ENCODE measurements around the gene PRRC2B. TPM values are rescaled to one million over a fixed set of nuclear protein-coding genes. Genes with fewer than 3 reads are reported as not detected.
A peak's percentile ranks its signal among the peaks of the same experiment; 100 is the strongest.
"Not testable (repeated sequence)": the region's sequence is repeated elsewhere in the genome, so short reads cannot be mapped to it uniquely, and the experiment has no call there.

The PRRC2B gene
- total RNA-seq, 2 donors from 2014 or later, result 94.7 to 197 TPM

DNA sequence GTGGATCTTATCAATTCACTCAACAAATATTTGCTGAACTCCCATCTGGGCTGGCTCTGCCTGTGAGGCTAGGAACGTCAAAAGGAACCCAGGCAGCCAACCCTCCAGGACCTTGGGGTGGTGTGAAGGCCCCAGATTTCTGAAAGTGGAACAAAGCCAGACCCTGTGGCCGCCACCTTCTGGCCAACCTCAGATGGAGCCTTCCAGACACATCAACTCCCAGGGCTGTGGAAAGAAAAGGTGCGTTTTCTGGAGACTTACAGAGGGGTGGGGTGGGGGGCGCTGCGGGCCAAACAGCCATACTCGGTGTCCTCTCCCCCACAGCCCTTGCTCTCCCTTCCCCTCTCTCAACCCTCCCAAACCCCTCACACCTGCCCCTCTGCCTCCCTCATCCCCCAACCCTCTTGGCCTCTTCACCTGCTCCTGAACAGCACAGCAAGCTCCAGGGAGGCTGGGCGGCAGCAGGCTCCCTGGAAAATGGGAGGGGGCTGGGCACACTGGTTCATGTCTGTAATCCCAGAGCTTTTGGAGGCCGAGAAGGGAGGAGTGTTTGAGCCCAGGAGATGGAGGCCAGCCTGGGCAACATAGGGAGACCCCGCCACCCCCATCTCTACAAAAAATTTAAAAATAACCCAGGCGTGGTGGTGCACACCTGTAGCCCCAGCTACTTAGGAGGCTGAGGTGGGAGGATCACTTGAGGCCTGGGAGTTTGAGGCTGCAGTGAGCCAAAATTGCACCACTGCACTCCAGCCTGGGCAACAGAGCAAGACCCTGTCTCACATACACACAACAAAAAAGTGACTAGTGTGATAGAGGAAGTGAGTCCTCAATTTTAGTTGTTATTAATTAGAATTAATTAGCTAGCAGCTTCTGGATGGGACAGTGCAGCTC is 45.0 kb upstream of the PRRC2B start:
- no peak for DNase-seq (ENCODE audit: low spot score)
- no peaks in the 10 kb centered on the region for H3K9me3 ChIP-seq
- H3K36me3 ChIP-seq, result no peaks in the 10 kb centered on the region
- H3K27me3 ChIP-seq (replicated peaks; ENCODE audit: insufficient read depth), result no peaks in the 10 kb centered on the region
- TF ChIP-seq, protein P1, sequence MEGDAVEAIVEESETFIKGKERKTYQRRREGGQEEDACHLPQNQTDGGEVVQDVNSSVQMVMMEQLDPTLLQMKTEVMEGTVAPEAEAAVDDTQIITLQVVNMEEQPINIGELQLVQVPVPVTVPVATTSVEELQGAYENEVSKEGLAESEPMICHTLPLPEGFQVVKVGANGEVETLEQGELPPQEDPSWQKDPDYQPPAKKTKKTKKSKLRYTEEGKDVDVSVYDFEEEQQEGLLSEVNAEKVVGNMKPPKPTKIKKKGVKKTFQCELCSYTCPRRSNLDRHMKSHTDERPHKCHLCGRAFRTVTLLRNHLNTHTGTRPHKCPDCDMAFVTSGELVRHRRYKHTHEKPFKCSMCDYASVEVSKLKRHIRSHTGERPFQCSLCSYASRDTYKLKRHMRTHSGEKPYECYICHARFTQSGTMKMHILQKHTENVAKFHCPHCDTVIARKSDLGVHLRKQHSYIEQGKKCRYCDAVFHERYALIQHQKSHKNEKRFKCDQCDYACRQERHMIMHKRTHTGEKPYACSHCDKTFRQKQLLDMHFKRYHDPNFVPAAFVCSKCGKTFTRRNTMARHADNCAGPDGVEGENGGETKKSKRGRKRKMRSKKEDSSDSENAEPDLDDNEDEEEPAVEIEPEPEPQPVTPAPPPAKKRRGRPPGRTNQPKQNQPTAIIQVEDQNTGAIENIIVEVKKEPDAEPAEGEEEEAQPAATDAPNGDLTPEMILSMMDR (IDR thresholded peaks at IDR 0.05), result no peak
- no peak for TF ChIP-seq POLR2AphosphoS5 (IDR thresholded peaks at IDR 0.05)
- TF ChIP-seq POLR2A (IDR thresholded peaks at IDR 0.05), result no peak
- 78% methylated on average over 10 of the region's 10 CpGs for WGBS
- intact Hi-C loops (cut with DNase I), result loop anchor here (5.0 kb wide), 1 partner anchor 393 kb away; the partner anchor contains the start of gene RAPGEF1
- no peak overlapping the region for H3K4me3 ChIP-seq
- H3K4me1 ChIP-seq (replicated peaks), result no peaks in the 10 kb centered on the region
- H3K27ac ChIP-seq, result no peak overlapping the region

DNA sequence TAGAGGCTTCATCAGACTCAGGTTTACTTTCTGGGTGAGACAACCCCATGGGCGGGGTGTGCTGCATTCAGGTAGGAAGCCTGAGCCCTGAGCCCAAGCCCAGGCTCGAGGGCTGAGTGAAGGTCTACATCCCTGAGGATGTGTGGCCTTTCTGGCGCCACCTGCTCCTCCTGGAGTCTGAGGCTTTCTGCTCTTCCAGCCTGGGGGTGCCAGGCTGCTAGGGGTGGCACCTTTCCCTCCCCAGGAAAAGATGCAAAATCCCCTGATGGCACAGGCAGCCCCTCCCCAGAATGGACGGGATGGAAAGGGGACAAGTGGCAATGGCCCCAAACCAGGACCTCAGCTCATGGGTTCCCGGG is 44.4 kb upstream of the PRRC2B start:
- Histone ChIP-seq H3K27ac (no peak overlapping the region), H3K4me3 (peak overlapping the region in 1 of 2 donors; percentile 27), H3K36me3 (no peaks in the 10 kb centered on the region), H3K4me1 (replicated peaks) (no peaks in the 10 kb centered on the region), H3K27me3 (replicated peaks; ENCODE audit: insufficient read depth) (no peaks in the 10 kb centered on the region), H3K9me3 (no peaks in the 10 kb centered on the region)
- intact Hi-C loops (cut with DNase I), result loop anchor here (5.0 kb wide), 1 partner anchor 393 kb away; the partner anchor contains the start of gene RAPGEF1
- 64% methylated on average over 5 of the region's 5 CpGs for WGBS
- no peak for TF ChIP-seq POLR2A (IDR thresholded peaks at IDR 0.05)
- no peak for TF ChIP-seq POLR2AphosphoS5 (IDR thresholded peaks at IDR 0.05)
- TF ChIP-seq, protein P1 (IDR thresholded peaks at IDR 0.05), result no peak
- no peak for DNase-seq (ENCODE audit: low spot score)

DNA sequence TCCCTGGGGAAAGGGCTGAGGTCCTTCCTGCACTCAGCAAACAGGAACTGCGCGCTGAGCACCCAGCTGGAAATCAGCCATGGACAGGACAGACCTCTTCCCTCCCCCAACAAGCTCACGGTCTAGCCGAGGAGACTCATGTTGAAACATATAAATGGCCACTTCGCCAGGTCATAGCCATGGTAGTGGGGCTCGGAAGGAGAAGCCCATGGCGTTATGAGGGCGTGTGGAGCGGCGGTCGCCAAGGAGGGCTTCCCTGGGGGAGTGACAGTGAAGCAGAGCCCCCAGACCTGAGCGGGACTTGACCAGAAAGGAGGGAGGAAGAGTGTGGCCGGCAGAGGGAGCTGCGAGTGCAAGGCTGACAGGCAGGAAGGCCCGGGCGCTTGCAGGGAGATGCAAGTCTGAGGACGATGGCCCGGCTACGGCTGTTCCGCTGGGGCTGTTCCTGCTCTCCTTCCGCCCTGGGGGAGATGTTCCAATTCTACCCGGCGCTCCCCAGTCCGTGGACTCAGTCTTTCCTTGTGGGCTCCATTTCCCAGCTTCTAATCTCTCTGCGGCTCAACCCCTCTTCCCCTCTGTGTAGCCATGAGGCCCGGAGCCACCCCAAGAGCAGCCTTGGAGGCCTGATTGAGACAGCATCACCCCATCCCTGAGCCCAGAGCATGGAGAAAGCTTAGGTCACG is 43.9 kb upstream of the PRRC2B start:
- WGBS, result 9% methylated on average over 27 of the region's 27 CpGs
- peak; percentile 91 for DNase-seq (ENCODE audit: low spot score)
- Histone ChIP-seq H3K27me3 (replicated peaks; ENCODE audit: insufficient read depth) (no peaks in the 10 kb centered on the region), H3K4me3 (peak overlapping the region; percentile 8 to 27), H3K4me1 (replicated peaks) (no peaks in the 10 kb centered on the region), H3K9me3 (no peaks in the 10 kb centered on the region), H3K27ac (peak overlapping the region in 1 of 2 donors; percentile 33), H3K36me3 (no peaks in the 10 kb centered on the region)
- intact Hi-C loops (cut with DNase I), result loop anchor here (1.0 to 10.0 kb wide), 3 partner anchors 125 to 392 kb away; partner anchors contain the start of gene RAPGEF1
- TF ChIP-seq POLR2AphosphoS5 (IDR thresholded peaks at IDR 0.05), result peak; percentile 62
- TF ChIP-seq, protein P1 (IDR thresholded peaks at IDR 0.05), result peak; percentile 61 to 93 (median 88)
- TF ChIP-seq POLR2A (IDR thresholded peaks at IDR 0.05), result no peak

DNA sequence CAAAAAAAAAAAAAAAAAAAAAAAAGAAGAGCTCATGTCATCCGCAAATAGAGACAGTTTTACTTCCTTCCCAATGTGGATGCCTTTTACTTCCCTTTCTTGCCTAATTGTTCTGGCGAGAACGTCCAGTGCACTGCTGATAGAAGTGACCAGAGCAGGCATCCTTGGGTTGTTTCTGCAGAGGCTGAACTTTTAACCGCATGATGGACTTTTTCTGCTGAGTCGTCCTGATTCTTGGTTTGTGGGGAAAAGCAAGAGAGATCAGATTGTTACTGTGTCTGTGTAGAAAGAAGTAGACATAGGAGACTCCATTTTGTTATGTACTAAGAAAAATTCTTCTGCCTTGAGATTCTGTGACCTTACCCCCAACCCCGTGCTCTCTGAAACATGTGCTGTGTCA is 37.4 kb upstream of the PRRC2B start:
- intact Hi-C loops (cut with DNase I), result loop anchor here (10.0 kb wide), 1 partner anchor 118 kb away; no protein-coding TSS in a partner anchor

DNA sequence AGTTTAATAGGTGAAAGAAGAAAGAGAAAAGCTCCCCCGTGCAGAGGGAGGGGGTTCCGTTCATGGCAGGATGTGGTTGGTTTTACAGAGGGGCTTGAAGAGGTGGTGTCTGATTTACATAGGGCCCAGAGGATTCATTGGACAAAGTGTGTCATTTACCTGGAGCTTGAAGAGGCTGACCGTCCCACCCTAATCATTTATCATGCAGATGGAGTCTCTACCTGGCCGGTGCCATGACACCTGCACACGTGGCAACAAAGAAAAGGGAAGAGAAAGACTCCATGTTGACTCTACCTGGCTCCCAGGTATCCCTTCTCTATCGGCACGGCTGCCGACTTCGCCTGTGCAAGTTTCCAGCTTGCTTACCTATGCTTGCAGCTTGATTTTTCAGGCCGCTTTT is 35.3 kb upstream of the PRRC2B start:
- intact Hi-C loops (cut with DNase I), result loop anchor here (10.0 kb wide), 1 partner anchor 116 kb away; no protein-coding TSS in a partner anchor
- no peak overlapping the region for H3K27ac ChIP-seq
- no peak for DNase-seq (ENCODE audit: low spot score)

More for the DNA sequence above, 37.4 kb upstream of the PRRC2B start:
- WGBS, result 62% methylated on average over 5 of the region's 6 CpGs
- not testable (repeated sequence) for DNase-seq (ENCODE audit: low spot score); H3K9me3 ChIP-seq; H3K36me3 ChIP-seq; H3K27ac ChIP-seq; H3K27me3 ChIP-seq (replicated peaks; ENCODE audit: insufficient read depth); H3K4me3 ChIP-seq; H3K4me1 ChIP-seq (replicated peaks)

More for the DNA sequence above, 35.3 kb upstream of the PRRC2B start:
- Histone ChIP-seq H3K9me3 (no peaks in the 10 kb centered on the region), H3K27me3 (replicated peaks; ENCODE audit: insufficient read depth) (no peaks in the 10 kb centered on the region), H3K4me3 (no peak overlapping the region), H3K36me3 (no peaks in the 10 kb centered on the region), H3K4me1 (replicated peaks) (no peaks in the 10 kb centered on the region)
- TF ChIP-seq POLR2AphosphoS5 (IDR thresholded peaks at IDR 0.05), result no peak
- TF ChIP-seq POLR2A (IDR thresholded peaks at IDR 0.05), result no peak
- TF ChIP-seq, protein P1 (IDR thresholded peaks at IDR 0.05), result no peak
- WGBS, result 62% methylated on average over 10 of the region's 10 CpGs

Measured in prostate gland (tissue), 2 donors.